ENCODE measurements around the gene SOX6. TPM values are rescaled to one million over a fixed set of nuclear protein-coding genes. Genes with fewer than 3 reads are reported as not detected.

The SOX6 gene
- total RNA-seq, 2 experiments from 2014 or later, result 0.36 TPM; not detected in 1

DNA sequence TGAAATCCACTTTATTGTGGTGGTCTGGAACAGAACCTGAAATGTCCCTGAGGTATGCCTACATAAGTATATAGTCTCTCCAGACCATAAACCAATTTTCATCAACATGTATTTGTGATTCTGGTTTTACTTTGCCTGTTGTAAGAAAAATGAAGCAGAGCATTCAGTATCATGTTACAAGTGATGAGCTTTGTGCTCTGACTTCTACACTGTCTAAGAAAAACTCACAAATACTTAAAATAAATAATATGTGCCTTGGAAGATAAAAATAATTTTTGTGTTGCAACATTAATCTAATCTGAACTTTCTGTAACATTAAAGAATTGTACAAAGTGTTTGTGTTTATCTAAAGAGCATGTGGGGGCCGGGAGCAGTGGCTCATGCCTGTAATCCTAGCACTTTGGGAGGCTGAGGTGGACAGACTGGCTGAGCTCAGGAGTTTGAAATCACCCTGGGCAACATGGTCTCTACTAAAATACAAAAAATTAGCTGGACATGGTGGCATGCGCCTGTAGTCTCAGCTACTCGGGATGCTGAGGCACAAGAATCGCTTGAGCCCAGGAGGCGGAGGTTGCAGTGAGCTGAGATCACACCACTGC is 219.5 kb downstream of the SOX6 start:
- intact Hi-C loops (cut with micrococcal nuclease), result no loop called here
- POLR2A ChIA-PET, result no interaction called here
- CTCF ChIA-PET, result interaction anchor here (1.4 kb wide), 1 partner anchor 10 kb away, joined by 3 read pairs; no protein-coding TSS in a partner anchor

DNA sequence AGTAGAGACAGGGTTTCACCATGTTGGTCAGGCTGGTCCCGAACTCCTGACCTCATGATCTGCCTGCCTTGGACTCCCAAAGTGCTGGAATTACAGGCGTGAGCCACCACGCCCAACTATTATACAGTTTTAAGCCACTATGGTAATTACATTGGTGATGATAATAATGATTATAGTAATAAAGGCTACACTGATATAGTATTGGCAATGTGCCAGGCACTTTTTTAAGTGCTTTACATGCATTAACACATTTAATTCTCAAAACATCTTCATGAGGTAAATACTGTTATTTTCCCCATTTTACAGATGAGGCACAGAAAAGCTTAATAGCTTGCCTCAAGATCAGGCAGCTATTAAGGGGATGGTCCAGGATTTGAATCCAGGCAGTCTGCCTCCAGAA is 222.5 kb downstream of the SOX6 start:
- Mint-ChIP-seq H3K9me3 (peaks cover 6% of the 10 kb centered on the region), H3K36me3 (ENCODE audit: low read depth) (no peaks in the 10 kb centered on the region), H3K4me1 (ENCODE audit: low read depth) (no peaks in the 10 kb centered on the region), H3K4me3 (no peak overlapping the region), H3K27me3 (no peaks in the 10 kb centered on the region), H3K27ac (no peak overlapping the region)
- no peak for ATAC-seq
- POLR2A ChIA-PET, result no interaction called here
- CTCF ChIA-PET, result no interaction called here
- TF ChIP-seq, protein P1, sequence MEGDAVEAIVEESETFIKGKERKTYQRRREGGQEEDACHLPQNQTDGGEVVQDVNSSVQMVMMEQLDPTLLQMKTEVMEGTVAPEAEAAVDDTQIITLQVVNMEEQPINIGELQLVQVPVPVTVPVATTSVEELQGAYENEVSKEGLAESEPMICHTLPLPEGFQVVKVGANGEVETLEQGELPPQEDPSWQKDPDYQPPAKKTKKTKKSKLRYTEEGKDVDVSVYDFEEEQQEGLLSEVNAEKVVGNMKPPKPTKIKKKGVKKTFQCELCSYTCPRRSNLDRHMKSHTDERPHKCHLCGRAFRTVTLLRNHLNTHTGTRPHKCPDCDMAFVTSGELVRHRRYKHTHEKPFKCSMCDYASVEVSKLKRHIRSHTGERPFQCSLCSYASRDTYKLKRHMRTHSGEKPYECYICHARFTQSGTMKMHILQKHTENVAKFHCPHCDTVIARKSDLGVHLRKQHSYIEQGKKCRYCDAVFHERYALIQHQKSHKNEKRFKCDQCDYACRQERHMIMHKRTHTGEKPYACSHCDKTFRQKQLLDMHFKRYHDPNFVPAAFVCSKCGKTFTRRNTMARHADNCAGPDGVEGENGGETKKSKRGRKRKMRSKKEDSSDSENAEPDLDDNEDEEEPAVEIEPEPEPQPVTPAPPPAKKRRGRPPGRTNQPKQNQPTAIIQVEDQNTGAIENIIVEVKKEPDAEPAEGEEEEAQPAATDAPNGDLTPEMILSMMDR (IDR thresholded peaks at IDR 0.05), result no peak
- intact Hi-C loops (cut with micrococcal nuclease), result no loop called here
- DNase-seq, result no peak

More for the DNA sequence above, 219.5 kb downstream of the SOX6 start:
- Mint-ChIP-seq H3K4me1 (ENCODE audit: low read depth) (no peaks in the 10 kb centered on the region), H3K36me3 (ENCODE audit: low read depth) (no peaks in the 10 kb centered on the region), H3K4me3 (no peak overlapping the region), H3K27ac (no peak overlapping the region), H3K27me3 (no peaks in the 10 kb centered on the region), H3K9me3 (peaks cover 7% of the 10 kb centered on the region)
- ATAC-seq (no peak), DNase-seq (no peak)
- TF ChIP-seq, protein P1 (IDR thresholded peaks at IDR 0.05), result no peak

DNA sequence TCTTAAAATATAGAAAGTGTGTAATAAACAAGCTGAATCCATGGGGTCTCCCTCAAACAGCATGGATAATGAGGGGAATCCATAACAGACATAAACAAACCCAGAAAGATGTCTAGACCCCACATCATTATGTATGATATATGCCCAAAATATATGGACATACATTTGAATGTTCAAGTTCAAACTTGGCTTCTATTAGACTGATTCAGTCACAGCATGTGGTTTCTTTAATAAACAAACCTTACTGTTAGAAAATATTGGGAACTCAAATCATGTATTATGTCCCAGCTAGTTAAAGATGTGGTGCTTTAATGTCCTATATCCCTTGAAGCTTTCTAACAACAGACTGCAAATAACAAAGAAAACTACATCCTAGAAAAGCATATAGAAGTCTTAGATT is 228.6 kb downstream of the SOX6 start:
- POLR2A ChIA-PET, result no interaction called here
- Mint-ChIP-seq H3K27me3 (no peaks in the 10 kb centered on the region), H3K4me1 (ENCODE audit: low read depth) (no peaks in the 10 kb centered on the region), H3K27ac (no peak overlapping the region), H3K9me3 (no peaks in the 10 kb centered on the region), H3K4me3 (no peak overlapping the region), H3K36me3 (ENCODE audit: low read depth) (no peaks in the 10 kb centered on the region)
- TF ChIP-seq, protein P1 (IDR thresholded peaks at IDR 0.05), result no peak
- no peak for DNase-seq
- intact Hi-C loops (cut with micrococcal nuclease), result no loop called here
- CTCF ChIA-PET, result no interaction called here
- ATAC-seq, result no peak

DNA sequence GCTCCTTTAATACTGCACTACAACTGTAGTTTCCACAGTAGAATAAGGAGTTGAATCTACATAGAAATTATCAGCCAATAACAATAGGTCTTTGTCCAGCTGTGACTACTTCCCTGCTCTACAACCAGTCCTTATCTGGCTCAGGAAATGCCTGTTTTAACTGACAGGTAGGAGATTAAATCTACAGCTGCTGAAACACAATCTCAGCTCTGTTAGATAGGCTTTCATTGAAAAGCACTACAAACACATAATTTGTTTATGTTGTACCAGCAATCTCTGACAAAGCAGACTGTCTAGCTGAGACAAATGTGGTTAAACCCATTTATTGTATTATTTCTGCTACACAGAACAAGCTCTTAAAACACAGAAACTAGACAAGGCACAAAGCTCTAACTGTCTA is 230.0 kb downstream of the SOX6 start:
- ATAC-seq (no peak), DNase-seq (no peak)
- H3K36me3 Mint-ChIP-seq (ENCODE audit: low read depth), result no peaks in the 10 kb centered on the region
- H3K9me3 Mint-ChIP-seq, result no peaks in the 10 kb centered on the region
- no peak overlapping the region for H3K27ac Mint-ChIP-seq
- intact Hi-C loops (cut with micrococcal nuclease), result no loop called here
- no peak overlapping the region for H3K4me3 Mint-ChIP-seq
- H3K4me1 Mint-ChIP-seq (ENCODE audit: low read depth), result no peaks in the 10 kb centered on the region
- TF ChIP-seq, protein P1 (IDR thresholded peaks at IDR 0.05), result no peak
- CTCF ChIA-PET, result interaction anchor here (1.1 kb wide), 1 partner anchor 11 kb away, joined by 3 read pairs; no protein-coding TSS in a partner anchor
- POLR2A ChIA-PET, result no interaction called here
- no peaks in the 10 kb centered on the region for H3K27me3 Mint-ChIP-seq

DNA sequence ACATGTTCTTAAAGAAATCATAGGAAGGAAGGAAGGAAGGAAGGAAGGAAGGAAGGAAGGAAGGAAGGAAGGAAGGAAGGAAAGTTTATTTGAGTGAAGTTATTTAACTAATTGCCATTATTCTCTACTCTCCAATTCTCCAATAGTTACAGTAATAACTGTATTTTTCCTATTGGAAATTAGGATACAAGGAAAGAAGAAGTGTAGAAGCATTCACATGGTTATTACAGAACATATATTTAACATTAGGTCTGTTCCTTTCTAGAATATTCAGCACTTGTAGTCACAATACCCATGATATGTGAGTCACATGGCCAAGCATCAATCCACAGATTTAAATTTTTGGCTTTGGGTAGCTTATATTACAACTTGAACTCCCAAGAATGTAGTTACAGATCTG is 230.6 kb downstream of the SOX6 start:
- H3K27me3 Mint-ChIP-seq, result no peaks in the 10 kb centered on the region
- no peaks in the 10 kb centered on the region for H3K4me1 Mint-ChIP-seq (ENCODE audit: low read depth)
- intact Hi-C loops (cut with micrococcal nuclease), result no loop called here
- ChIA-PET POLR2A (no interaction called here), CTCF (interaction anchor here (1.1 kb wide), 1 partner anchor 12 kb away, joined by 3 read pairs; no protein-coding TSS in a partner anchor)
- TF ChIP-seq, protein P1 (IDR thresholded peaks at IDR 0.05), result no peak
- no peak for DNase-seq
- H3K9me3 Mint-ChIP-seq, result no peaks in the 10 kb centered on the region
- no peak overlapping the region for H3K4me3 Mint-ChIP-seq
- H3K27ac Mint-ChIP-seq, result no peak overlapping the region
- no peak for ATAC-seq
- no peaks in the 10 kb centered on the region for H3K36me3 Mint-ChIP-seq (ENCODE audit: low read depth)
